Measurements from ENCODE around the gene ANO10. TPM values are rescaled to one million over a fixed set of nuclear protein-coding genes. Genes with fewer than 3 reads are reported as not detected.
"Not testable (repeated sequence)": the region's sequence is repeated elsewhere in the genome, so short reads cannot be mapped to it uniquely, and the experiment has no call there.

The ANO10 gene, protein sequence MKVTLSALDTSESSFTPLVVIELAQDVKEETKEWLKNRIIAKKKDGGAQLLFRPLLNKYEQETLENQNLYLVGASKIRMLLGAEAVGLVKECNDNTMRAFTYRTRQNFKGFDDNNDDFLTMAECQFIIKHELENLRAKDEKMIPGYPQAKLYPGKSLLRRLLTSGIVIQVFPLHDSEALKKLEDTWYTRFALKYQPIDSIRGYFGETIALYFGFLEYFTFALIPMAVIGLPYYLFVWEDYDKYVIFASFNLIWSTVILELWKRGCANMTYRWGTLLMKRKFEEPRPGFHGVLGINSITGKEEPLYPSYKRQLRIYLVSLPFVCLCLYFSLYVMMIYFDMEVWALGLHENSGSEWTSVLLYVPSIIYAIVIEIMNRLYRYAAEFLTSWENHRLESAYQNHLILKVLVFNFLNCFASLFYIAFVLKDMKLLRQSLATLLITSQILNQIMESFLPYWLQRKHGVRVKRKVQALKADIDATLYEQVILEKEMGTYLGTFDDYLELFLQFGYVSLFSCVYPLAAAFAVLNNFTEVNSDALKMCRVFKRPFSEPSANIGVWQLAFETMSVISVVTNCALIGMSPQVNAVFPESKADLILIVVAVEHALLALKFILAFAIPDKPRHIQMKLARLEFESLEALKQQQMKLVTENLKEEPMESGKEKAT
- total RNA-seq = 3.5 and 6.0 TPM in 2 replicates

DNA sequence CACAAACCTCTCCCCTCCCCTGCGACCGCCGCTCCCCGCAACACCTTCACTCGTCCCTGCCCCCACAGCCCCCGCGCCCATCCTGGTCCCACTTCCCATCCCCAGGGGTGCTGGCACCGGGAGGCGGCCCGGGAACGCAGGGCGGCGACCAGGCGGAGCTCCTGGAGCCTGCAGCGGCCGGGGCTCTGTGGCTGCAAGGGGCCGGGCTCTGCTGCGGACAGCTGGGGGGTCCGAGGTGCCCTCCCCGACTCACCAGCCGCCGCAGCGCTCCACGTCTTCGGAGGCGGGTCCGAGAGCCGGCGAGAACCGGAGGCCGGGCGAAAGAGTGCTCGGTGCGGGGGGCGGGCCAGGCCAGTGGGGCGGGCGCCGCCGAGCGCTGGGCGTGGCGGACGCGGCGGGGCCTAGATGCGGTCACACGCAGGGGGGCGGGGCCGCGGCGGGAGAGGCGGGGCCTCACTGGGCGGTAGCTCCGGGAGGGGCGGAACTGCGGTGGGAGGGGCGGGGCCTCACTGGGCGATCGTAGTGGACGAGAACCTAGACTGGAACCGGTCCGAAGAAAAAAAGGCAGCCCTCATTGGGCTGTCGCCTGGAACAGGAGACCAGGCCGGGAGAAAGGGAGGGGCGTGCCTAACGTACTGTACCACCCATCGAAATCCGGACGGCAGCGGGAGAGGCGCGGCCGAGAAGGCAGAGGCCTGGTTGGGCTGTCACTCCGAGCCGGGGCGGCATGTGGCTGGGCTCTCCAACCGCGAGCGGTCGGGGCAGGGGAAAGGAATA lies at the start of gene ANO10:
Gene ANO10, minus strand, starts transcription at position 356 of the 777 bp plus-strand sequence. CDS start 16,159 bp downstream, outside the sequence.
- H3K9me3 Mint-ChIP-seq = no peaks in the 10 kb centered on the region
- peak within 1 kb of the TSS; percentile 95 for H3K4me3 Mint-ChIP-seq
- DNase-seq = peak; percentile 98
- no peaks in the 10 kb centered on the region for H3K36me3 Mint-ChIP-seq (ENCODE audit: low read depth)
- H3K27ac Mint-ChIP-seq = peak within 1 kb of the TSS; percentile 89
- peaks cover 21% of the 10 kb centered on the region for H3K4me1 Mint-ChIP-seq
- peaks cover 16% of the 10 kb centered on the region for H3K27me3 Mint-ChIP-seq
- intact Hi-C loops (cut with micrococcal nuclease) = loop anchor here (1.0 to 5.0 kb wide), 5 partner anchors 68 to 1140 kb away; partner anchors contain the start of genes ABHD5, KIAA1143, KIF15 and SEC22C

DNA sequence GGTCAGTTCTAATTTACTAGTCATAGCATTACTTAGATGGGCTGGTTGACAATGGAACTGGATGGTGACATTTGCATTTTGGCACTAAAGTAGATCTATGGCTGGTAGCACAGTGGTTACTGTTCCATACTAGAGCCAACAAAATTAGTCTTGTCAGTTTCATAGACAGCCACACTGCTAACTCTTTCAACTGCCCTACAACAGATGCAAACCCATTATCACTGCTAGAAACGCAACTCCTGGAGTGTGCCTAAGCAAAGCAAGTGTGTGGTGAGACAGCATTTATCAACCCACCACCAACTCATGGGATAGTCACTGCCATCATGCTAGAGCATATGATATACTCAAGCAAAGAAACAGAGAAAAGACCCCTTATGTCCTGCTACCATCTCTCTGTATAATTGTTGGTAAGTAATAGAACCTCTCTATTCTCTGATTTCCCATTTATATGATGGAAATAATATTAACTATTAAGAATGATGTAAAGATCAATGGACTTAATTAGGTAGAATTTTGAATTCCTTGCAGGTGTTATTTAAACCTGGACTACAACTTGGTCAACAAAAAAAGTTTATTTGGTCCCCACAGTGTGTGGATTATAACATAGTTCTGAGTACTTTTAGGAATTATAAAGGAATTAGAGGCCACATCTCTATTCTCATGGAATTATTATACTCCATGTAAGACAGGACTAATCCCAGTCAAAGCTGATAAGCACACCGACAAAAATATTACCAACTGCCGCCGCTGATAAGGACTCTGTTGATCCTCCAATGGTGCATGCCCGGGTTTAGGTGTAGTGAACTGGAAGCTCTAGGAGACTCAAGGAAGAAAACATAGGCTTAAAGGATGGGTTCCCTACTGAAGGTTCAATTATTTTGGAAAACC lies 49.1 kb upstream of the ANO10 start:
- Mint-ChIP-seq H3K4me3 (no peak overlapping the region), H3K27ac (no peak overlapping the region)
- DNase-seq = no peak

DNA sequence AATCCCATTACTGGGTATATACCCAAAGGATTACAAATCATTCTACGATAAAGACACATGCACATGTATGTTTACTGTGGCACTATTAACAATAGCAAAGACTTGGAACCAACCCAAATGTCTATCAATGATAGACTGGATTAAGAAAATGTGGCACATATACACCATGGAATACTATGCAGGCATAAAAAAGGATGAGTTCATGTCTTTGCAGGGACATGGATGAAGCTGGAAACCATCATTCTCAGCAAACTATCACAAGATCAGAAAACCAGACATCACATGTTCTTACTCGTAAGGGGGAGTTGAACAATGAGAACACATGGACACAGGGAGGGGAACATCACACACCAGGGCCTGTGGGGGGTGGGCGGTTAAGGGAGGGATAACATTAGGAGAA lies 43.2 kb upstream of the ANO10 start:
- H3K4me1 Mint-ChIP-seq; H3K4me3 Mint-ChIP-seq; H3K36me3 Mint-ChIP-seq (ENCODE audit: low read depth); intact Hi-C loops (cut with micrococcal nuclease); H3K27ac Mint-ChIP-seq; DNase-seq: not testable (repeated sequence)
- peaks cover 25% of the 10 kb centered on the region for H3K9me3 Mint-ChIP-seq
- H3K27me3 Mint-ChIP-seq = peaks cover 27% of the 10 kb centered on the region

More for the DNA sequence above, 49.1 kb upstream of the ANO10 start:
- intact Hi-C loops (cut with micrococcal nuclease) = no loop called here
- H3K36me3 Mint-ChIP-seq (ENCODE audit: low read depth) = no peaks in the 10 kb centered on the region
- H3K27me3 Mint-ChIP-seq = peaks cover 20% of the 10 kb centered on the region
- H3K4me1 Mint-ChIP-seq = no peaks in the 10 kb centered on the region
- H3K9me3 Mint-ChIP-seq = no peaks in the 10 kb centered on the region

DNA sequence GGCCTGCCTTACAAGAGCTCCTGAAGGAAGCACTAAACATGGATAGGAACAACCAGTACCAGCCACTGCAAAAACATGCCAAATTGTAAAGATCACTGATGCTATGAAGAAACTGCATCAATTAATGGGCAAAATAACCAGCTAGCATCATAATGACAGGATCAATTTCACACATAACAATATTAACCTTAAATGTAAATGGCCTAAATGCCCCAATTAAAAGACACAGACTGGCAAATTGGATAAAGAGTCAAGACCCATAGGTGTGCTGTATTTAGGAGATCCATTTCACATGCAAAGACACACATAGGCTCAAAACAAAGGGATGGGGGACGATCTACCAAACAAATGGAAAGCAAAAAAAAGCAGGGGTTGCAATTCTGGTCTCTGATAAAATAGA lies 39.6 kb upstream of the ANO10 start:
- H3K4me1 Mint-ChIP-seq; H3K27ac Mint-ChIP-seq; H3K36me3 Mint-ChIP-seq (ENCODE audit: low read depth); DNase-seq; intact Hi-C loops (cut with micrococcal nuclease); H3K4me3 Mint-ChIP-seq: not testable (repeated sequence)
- peaks cover 17% of the 10 kb centered on the region for H3K27me3 Mint-ChIP-seq
- H3K9me3 Mint-ChIP-seq = peaks cover 25% of the 10 kb centered on the region

DNA sequence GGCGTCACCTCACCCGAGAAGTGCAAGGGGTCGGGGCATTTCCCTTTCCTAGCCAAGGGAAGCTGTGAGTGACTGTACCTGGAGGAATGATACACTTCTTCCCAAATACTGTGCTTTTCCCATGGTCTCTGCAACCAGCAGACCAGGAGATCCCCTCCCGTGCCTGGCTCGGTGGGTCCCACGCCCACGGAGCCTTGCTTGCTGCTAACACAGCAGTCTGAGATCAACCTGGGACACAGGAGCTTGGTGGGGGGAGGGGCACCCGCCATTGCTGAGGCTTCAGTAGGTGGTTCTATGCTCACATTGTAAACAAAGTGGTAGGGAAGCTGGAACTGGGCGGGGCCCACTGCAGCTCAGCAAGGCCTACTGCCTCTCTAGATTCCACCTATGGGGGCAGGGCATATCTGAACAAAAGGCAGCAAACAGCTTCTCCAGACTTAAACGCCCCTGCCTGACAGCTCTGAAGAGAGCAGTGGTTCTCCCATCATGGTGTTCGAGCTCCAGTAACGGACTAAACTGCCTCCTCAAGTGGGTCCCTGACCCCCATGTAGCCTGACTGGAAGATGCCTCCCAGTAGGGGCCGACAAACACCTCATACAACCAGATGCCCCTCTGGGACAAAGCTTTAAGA lies 37.6 kb upstream of the ANO10 start:
- Mint-ChIP-seq H3K27me3 (peaks cover 12% of the 10 kb centered on the region), H3K4me3 (no peak overlapping the region), H3K9me3 (peaks cover 22% of the 10 kb centered on the region), H3K4me1 (no peaks in the 10 kb centered on the region), H3K36me3 (ENCODE audit: low read depth) (no peaks in the 10 kb centered on the region), H3K27ac (no peak overlapping the region)
- intact Hi-C loops (cut with micrococcal nuclease) = no loop called here
- no peak for DNase-seq

DNA sequence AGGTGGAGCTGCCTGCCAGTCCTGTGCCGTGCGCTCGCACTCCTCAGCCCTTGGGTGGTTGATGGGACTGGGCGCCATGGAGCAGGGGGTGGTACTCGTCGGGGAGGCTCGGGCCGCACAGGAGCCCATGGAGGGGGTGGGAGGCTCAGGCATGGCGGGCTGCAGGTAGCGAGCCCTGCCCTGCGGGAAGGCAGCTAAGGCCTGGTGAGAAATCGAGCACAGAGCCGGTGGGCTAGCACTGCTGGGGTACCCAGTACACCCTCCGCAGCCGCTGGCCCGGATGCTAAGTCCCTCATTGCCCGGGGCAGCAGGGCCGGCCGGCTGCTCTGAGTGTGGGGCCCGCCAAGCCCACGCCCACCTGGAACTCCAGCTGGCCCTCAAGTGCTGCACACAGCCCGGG lies 34.6 kb upstream of the ANO10 start:
- H3K4me1 Mint-ChIP-seq; DNase-seq; H3K27ac Mint-ChIP-seq; H3K4me3 Mint-ChIP-seq; intact Hi-C loops (cut with micrococcal nuclease); H3K36me3 Mint-ChIP-seq (ENCODE audit: low read depth); H3K9me3 Mint-ChIP-seq; H3K27me3 Mint-ChIP-seq: not testable (repeated sequence)

DNA sequence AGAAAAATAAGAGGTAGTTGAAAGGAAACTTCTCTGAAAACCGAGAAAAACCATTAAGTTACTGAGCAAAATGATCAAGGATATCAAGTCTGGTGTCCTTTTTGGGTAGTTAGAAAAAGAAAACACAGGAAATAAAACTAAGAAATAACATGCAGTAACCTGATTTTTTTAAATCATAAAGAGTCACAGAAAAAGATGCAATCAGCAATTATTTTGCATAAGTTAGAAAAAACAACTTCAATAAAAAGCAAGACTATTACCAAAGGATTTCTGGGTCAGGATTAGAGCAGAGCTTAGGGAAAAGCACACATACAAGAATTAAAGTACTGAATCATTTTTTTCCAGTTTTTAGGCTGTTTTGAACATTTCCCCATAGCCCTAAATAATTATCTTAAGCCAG lies 28.5 kb upstream of the ANO10 start:
- intact Hi-C loops (cut with micrococcal nuclease) = no loop called here
- no peak overlapping the region for H3K4me3 Mint-ChIP-seq
- no peaks in the 10 kb centered on the region for H3K4me1 Mint-ChIP-seq
- H3K27ac Mint-ChIP-seq = no peak overlapping the region
- no peak for DNase-seq
- no peaks in the 10 kb centered on the region for H3K36me3 Mint-ChIP-seq (ENCODE audit: low read depth)
- no peaks in the 10 kb centered on the region for H3K9me3 Mint-ChIP-seq
- peaks cover 8% of the 10 kb centered on the region for H3K27me3 Mint-ChIP-seq

DNA sequence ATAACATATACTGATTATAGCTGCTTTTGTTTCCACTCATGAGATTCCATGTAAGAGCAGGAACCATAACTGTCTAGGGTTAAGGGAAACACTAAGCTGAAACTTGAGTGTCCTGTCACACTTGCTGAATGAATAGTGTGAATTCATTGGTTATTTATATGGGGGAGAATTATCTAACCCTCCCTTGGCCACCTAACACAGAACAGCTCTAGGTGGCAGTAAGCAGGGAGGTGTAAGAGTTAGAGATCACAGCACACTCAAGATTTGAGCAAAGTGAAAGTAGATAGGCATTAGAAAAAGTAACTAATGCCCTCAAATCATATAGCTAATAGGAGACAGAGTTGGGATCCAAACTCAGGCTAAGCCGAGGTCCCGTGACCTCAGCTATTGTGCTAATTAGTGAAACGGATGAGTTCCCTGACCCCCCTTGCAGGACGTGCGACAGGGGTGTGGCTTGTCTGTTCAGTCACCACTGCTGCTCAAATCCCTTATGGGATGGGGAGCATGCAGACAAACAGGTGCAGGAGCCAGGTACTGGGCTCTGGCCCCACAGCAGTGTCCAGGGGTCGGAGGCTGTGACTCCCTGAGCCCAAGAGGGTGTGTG lies 27.7 kb upstream of the ANO10 start:
- DNase-seq = no peak
- peaks cover 8% of the 10 kb centered on the region for H3K27me3 Mint-ChIP-seq
- no peaks in the 10 kb centered on the region for H3K4me1 Mint-ChIP-seq
- H3K27ac Mint-ChIP-seq = no peak overlapping the region
- H3K36me3 Mint-ChIP-seq (ENCODE audit: low read depth) = no peaks in the 10 kb centered on the region
- intact Hi-C loops (cut with micrococcal nuclease) = no loop called here
- no peak overlapping the region for H3K4me3 Mint-ChIP-seq
- no peaks in the 10 kb centered on the region for H3K9me3 Mint-ChIP-seq

DNA sequence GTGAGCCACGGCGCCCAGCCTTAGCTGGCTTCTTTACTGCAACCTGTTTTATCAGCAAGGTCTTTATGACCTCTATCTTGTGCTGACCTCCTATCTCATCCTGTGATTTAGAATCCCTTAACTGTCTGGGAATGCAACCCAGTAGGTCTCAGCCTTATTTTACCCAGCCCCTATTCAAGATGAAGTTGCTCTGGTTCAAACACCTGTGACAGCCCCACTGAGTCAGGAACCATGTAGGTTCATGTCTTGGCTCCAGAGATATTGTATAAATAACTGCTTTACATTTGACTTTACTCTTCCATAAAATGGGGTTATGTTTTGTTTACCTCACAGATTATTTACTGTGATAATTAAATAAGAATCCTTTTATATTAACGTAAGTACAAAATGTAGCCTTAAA lies 27.1 kb upstream of the ANO10 start:
- Mint-ChIP-seq H3K9me3 (no peaks in the 10 kb centered on the region), H3K36me3 (ENCODE audit: low read depth) (no peaks in the 10 kb centered on the region), H3K27ac (no peak overlapping the region), H3K4me1 (no peaks in the 10 kb centered on the region), H3K4me3 (no peak overlapping the region), H3K27me3 (peaks cover 8% of the 10 kb centered on the region)
- intact Hi-C loops (cut with micrococcal nuclease) = no loop called here
- DNase-seq = no peak

DNA sequence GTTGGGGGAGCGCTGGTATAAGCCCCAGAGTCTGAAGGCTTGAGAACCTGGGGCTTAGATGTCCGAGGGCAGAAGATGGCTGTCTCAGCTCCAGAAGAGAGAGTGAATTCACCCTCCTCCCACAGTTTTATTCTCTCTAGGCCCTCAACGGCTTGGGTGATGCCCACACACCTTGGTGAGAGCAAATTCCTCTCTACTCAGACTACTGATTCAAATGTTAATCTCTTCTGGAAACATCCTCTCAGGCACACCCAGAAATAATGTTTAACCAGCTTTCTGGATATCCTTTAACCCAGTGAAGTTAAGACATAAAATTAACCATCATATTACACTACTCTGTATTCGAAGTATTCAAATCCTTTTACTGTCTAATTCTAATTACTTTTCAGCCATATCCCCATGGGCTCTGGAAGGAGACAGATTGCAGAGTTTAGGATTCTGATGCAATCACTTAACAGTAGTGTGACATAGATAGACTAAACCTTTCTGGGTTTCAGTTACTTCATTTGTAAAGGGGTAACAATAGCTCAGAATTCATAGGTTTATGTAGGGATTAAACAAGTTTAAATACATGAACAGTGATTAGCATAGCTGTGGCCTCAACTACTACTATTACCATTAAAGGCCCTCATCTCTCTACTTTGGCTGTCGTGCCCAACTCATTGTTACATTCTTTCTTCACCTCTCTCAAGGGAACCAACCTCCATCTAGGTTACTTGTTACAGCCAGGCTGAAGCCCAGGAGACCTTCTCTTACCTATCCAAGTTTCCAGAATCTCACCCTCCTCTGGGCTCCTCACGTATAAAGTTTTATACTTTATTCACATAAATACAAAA lies 25.7 kb upstream of the ANO10 start:
- H3K27ac Mint-ChIP-seq = no peak overlapping the region
- H3K4me3 Mint-ChIP-seq = no peak overlapping the region
- intact Hi-C loops (cut with micrococcal nuclease) = no loop called here
- no peaks in the 10 kb centered on the region for H3K9me3 Mint-ChIP-seq
- H3K4me1 Mint-ChIP-seq = no peaks in the 10 kb centered on the region
- no peak for DNase-seq
- H3K36me3 Mint-ChIP-seq (ENCODE audit: low read depth) = no peaks in the 10 kb centered on the region
- peaks cover 6% of the 10 kb centered on the region for H3K27me3 Mint-ChIP-seq

DNA sequence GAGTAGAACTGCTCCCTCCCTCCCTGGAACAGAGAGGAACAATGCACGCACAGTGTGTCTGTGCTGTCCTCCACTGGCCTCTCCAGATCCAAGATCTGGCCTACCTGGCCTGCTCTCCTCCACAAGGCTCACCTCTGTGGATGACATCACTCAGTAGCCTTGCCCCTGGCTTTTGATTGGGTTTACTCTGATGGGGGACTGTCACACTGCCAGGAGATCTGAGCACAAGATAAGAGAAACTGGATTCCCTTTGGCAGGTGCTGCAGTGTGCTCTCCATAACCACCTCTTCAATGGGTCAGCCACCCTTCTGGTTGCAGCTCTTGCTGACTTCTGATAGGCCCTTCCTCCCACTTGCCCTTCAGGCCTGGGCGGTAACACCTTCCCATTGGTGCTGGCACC lies 22.6 kb upstream of the ANO10 start:
- H3K27ac Mint-ChIP-seq = no peak overlapping the region
- H3K27me3 Mint-ChIP-seq = peaks cover 8% of the 10 kb centered on the region

More for the DNA sequence above, 22.6 kb upstream of the ANO10 start:
- no peaks in the 10 kb centered on the region for H3K4me1 Mint-ChIP-seq
- no peaks in the 10 kb centered on the region for H3K36me3 Mint-ChIP-seq (ENCODE audit: low read depth)
- H3K4me3 Mint-ChIP-seq = no peak overlapping the region
- intact Hi-C loops (cut with micrococcal nuclease) = no loop called here
- no peaks in the 10 kb centered on the region for H3K9me3 Mint-ChIP-seq
- DNase-seq = no peak

All from activated CD4-positive, alpha-beta T cell treated with anti-CD3 and anti-CD28 coated beads, Interleukin-2, amount 10 ng/mL, durations not matched to agents 24 days and 14 days (primary cell).